Measurements from ENCODE around the gene TEX54. TPM values are rescaled to one million over a fixed set of nuclear protein-coding genes. Genes with fewer than 3 reads are reported as not detected.
"Not testable (repeated sequence)": the region's sequence is repeated elsewhere in the genome, so short reads cannot be mapped to it uniquely, and the experiment has no call there.

Gene TEX54
- total and polyA plus RNA-seq, 2 experiments from 2014 or later = 1.8 TPM; not detected in 1

- Histone ChIP-seq H3K36me3 (replicated peaks; ENCODE audit: insufficient read depth, low read depth) (no peaks in the 10 kb centered on the region), H4K20me1 (ENCODE audit: insufficient read depth, poor library complexity, severe bottlenecking) (no peaks in the 10 kb centered on the region), H3K4me3 (peak overlapping the region; percentile 4), H3K9me2 (replicated peaks; ENCODE audit: insufficient read depth) (no peaks in the 10 kb centered on the region), H2AFZ (peak overlapping the region; percentile 56), H3K4me1 (ENCODE audit: insufficient read depth) (peaks cover 9% of the 10 kb centered on the region), H3K27ac (peak overlapping the region; percentile 97), H3K4me2 (peak overlapping the region; percentile 82), H3K27me3 (no peaks in the 10 kb centered on the region), H3K79me2 (peaks cover 24% of the 10 kb centered on the region), H3K9me3 (ENCODE audit: low read depth) (no peaks in the 10 kb centered on the region)
- peak; percentile 93 for DNase-seq (ENCODE audit: low spot score)
- WGBS (ENCODE audit: low lambda C conversion rate, missing lambda C conversion rate) = under 1% methylated on average over 33 of the region's 33 CpGs
- TF ChIP-seq, protein P1, sequence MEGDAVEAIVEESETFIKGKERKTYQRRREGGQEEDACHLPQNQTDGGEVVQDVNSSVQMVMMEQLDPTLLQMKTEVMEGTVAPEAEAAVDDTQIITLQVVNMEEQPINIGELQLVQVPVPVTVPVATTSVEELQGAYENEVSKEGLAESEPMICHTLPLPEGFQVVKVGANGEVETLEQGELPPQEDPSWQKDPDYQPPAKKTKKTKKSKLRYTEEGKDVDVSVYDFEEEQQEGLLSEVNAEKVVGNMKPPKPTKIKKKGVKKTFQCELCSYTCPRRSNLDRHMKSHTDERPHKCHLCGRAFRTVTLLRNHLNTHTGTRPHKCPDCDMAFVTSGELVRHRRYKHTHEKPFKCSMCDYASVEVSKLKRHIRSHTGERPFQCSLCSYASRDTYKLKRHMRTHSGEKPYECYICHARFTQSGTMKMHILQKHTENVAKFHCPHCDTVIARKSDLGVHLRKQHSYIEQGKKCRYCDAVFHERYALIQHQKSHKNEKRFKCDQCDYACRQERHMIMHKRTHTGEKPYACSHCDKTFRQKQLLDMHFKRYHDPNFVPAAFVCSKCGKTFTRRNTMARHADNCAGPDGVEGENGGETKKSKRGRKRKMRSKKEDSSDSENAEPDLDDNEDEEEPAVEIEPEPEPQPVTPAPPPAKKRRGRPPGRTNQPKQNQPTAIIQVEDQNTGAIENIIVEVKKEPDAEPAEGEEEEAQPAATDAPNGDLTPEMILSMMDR (IDR thresholded peaks at IDR 0.05; ENCODE audit: poor library complexity) = no peak
- TF ChIP-seq EZH2phosphoT487 (IDR thresholded peaks at IDR 0.05; ENCODE audit: low read depth, severe bottlenecking, unreplicated experiment) (no peak), EZH2 (IDR thresholded peaks at IDR 0.05; ENCODE audit: borderline replicate concordance) (no peak)
Observed at GRCh38 chr11:62841361-62842170, 8.9 kb upstream of the TEX54 start.

DNA sequence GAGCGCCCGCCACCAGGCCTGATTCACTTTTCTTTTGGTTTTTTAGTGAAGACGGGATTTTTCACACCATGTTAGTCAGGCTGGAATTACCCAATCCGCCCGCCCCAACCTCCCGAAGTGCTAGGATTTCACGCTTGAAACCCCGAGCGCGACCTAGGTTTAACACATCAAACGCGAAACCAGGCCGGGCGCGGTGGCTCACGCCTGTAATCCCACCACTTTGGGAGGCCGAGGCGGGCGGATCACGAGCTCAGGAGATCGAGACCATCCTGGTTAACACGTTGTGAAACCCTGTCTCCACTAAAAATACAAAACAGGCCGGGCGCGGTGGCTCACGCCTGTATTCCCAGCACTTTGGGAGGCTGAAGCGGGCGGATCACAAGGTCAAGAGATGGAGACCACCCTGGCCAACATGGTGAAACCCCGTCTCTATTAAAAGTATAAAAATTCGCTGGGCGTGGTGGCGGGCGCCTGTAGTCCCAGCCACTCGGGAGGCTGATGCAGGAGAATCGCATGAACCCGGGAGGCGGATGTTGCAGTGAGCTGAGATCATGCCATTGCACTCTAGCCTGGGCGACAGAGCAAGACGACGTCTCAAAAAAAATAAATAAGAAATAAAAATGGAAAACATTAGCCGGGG, 8.2 kb upstream of the TEX54 start:
- H4K20me1 ChIP-seq (ENCODE audit: insufficient read depth, poor library complexity, severe bottlenecking); H3K9me3 ChIP-seq (ENCODE audit: low read depth); H3K36me3 ChIP-seq (replicated peaks; ENCODE audit: insufficient read depth, low read depth); H3K27me3 ChIP-seq; H3K9me2 ChIP-seq (replicated peaks; ENCODE audit: insufficient read depth); H3K4me1 ChIP-seq (ENCODE audit: insufficient read depth): not testable (repeated sequence)
- Histone ChIP-seq H3K79me2 (peaks cover 32% of the 10 kb centered on the region), H3K27ac (peak overlapping the region; percentile 96), H2AFZ (peak overlapping the region; percentile 64), H3K4me3 (peak overlapping the region; percentile 2), H3K4me2 (peak overlapping the region; percentile 82)
- DNase-seq (ENCODE audit: low spot score) = peak; percentile 84
- WGBS (ENCODE audit: low lambda C conversion rate, missing lambda C conversion rate) = 2% methylated on average over 41 of the region's 41 CpGs

GRCh38 chr11:62839050-62839945, 6.7 kb upstream of the TEX54 start, which contains the start of gene WDR74:
Gene WDR74 (minus strand): TSS chr11:62839590. CDS start chr11:62839570, 20 bp downstream.
- DNase-seq (ENCODE audit: low spot score) = peak; percentile 95
- under 1% methylated on average over 61 of the region's 62 CpGs for WGBS (ENCODE audit: low lambda C conversion rate, missing lambda C conversion rate)
- TF ChIP-seq EZH2 (IDR thresholded peaks at IDR 0.05; ENCODE audit: borderline replicate concordance) (no peak), EZH2phosphoT487 (IDR thresholded peaks at IDR 0.05; ENCODE audit: low read depth, severe bottlenecking, unreplicated experiment) (no peak)
- TF ChIP-seq, protein P1 (IDR thresholded peaks at IDR 0.05; ENCODE audit: poor library complexity) = no peak
- Histone ChIP-seq H3K36me3 (replicated peaks; ENCODE audit: insufficient read depth, low read depth) (no peaks in the 10 kb centered on the region), H3K27me3 (no peaks in the 10 kb centered on the region), H4K20me1 (ENCODE audit: insufficient read depth, poor library complexity, severe bottlenecking) (no peaks in the 10 kb centered on the region), H3K9me3 (ENCODE audit: low read depth) (no peaks in the 10 kb centered on the region), H3K79me2 (peaks cover 43% of the 10 kb centered on the region), H3K27ac (peak within 1 kb of the TSS; percentile 96), H3K9me2 (replicated peaks; ENCODE audit: insufficient read depth) (no peaks in the 10 kb centered on the region), H3K4me1 (ENCODE audit: insufficient read depth) (peaks cover 9% of the 10 kb centered on the region), H3K4me2 (peak within 1 kb of the TSS; percentile 82), H2AFZ (peak within 1 kb of the TSS; percentile 48), H3K4me3 (peak within 1 kb of the TSS; percentile 84)
